ENCODE measurements around the gene SLC15A2.

DNA sequence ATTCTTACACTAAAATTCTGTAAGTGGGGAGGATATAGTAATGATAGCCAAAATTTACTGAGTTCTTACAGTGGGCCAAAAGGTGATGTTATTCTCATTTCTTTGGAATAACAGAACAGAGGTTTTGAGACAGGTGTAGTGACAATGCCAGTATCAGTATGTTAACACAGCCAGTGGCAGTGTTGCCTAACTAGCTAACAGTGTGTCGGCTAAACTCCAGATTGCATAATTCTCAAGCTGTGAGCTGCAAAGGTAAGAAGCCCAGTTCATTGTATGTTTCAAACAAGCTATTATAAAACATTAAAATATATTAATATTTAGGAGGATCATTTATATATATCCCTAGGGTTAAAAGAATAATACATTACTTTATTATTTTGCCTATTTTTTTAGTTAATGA, 920 bp downstream of the SLC15A2 start:
- TF ChIP-seq BHLHE40 (IDR thresholded peaks at IDR 0.05; ENCODE audit: borderline replicate concordance in 1 of 2, low read depth in 2 of 2, low read length in 1 of 2) (no peak), RAD51 (IDR thresholded peaks at IDR 0.05) (no peak), ZNF622 (IDR thresholded peaks at IDR 0.05) (no peak), CHD4 (IDR thresholded peaks at IDR 0.05) (no peak), FOXM1 (IDR thresholded peaks at IDR 0.05; ENCODE audit: low read depth, low read length) (no peak), PAX8 (IDR thresholded peaks at IDR 0.05) (no peak), KLF5 (IDR thresholded peaks at IDR 0.05; ENCODE audit: partially characterized antibody) (no peak), SIN3A (IDR thresholded peaks at IDR 0.05; ENCODE audit: low read depth, low read length) (no peak), ZNF274 (IDR thresholded peaks at IDR 0.05; ENCODE audit: insufficient read depth, insufficient read length) (no peak)
- TF ChIP-seq, protein P1, sequence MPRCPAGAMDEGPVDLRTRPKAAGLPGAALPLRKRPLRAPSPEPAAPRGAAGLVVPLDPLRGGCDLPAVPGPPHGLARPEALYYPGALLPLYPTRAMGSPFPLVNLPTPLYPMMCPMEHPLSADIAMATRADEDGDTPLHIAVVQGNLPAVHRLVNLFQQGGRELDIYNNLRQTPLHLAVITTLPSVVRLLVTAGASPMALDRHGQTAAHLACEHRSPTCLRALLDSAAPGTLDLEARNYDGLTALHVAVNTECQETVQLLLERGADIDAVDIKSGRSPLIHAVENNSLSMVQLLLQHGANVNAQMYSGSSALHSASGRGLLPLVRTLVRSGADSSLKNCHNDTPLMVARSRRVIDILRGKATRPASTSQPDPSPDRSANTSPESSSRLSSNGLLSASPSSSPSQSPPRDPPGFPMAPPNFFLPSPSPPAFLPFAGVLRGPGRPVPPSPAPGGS (IDR thresholded peaks at IDR 0.05; ENCODE audit: borderline replicate concordance, insufficient read depth, low read depth, low read length, poor library complexity, severe bottlenecking), result no peak
- TF ChIP-seq, protein P2, sequence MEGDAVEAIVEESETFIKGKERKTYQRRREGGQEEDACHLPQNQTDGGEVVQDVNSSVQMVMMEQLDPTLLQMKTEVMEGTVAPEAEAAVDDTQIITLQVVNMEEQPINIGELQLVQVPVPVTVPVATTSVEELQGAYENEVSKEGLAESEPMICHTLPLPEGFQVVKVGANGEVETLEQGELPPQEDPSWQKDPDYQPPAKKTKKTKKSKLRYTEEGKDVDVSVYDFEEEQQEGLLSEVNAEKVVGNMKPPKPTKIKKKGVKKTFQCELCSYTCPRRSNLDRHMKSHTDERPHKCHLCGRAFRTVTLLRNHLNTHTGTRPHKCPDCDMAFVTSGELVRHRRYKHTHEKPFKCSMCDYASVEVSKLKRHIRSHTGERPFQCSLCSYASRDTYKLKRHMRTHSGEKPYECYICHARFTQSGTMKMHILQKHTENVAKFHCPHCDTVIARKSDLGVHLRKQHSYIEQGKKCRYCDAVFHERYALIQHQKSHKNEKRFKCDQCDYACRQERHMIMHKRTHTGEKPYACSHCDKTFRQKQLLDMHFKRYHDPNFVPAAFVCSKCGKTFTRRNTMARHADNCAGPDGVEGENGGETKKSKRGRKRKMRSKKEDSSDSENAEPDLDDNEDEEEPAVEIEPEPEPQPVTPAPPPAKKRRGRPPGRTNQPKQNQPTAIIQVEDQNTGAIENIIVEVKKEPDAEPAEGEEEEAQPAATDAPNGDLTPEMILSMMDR (IDR thresholded peaks at IDR 0.05 in 2 of 3, conservative IDR thresholded peaks at IDR 0.05 in 1 of 3; ENCODE audit: control insufficient read depth in 2 of 3, extremely low read depth in 1 of 3, insufficient read depth in 1 of 3, low read depth in 3 of 3, low read length in 3 of 3), result no peak
